Stimulated activated CD4-positive, alpha-beta T cell treated with anti-CD3 and anti-CD28 coated beads, Interleukin-15, amount 100 ng/mL, for 1 hour (primary cell): Measurements from ENCODE around the gene NHLRC2.

Experiments
- DNase-seq, 2 donors: peaks; one replicate each; pipeline ENCODE4 v3.0.0-alpha.2; 2020; ENCODE audit warnings: low read depth in 1 of 2, low spot score in 1 of 2

The NHLRC2 gene

DNA sequence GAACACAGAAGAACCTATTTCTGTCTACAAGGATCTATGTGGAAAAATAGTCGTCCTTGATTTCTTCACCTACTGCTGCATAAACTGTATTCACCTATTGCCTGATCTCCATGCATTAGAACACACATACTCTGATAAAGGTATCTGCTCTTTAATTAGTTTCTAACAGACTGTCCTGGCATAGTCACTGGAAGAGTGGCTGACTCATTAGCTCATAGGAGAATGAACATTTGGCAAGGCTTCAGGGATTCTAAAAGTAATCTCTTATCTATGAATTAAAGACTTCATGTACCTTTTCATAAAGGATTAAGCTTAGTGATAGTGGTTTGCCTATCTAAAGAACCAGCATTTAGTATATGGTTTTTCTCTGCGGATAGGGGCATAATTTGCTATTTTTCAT, 4.1 kb downstream of the NHLRC2 start:
- no peak for DNase-seq

DNA sequence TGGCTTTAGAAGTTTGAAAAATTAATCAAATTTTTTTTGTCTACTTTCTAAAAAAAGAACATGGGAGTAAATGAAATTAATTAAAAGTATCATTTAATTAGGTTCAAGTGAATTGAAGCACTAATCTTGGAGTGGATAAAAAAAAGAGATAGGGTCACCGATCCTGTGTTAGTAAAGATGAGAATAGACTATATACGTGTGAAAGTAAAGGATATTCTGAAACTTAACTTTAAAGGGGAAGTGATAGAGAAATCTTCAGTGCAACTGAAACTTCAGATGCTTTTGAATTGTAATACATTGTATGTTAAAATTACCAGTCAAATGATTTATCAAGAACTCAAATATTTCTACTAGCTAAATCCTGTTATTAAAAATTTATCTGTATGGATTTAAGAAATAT, 4.8 kb downstream of the NHLRC2 start:
- DNase-seq: no peak

DNA sequence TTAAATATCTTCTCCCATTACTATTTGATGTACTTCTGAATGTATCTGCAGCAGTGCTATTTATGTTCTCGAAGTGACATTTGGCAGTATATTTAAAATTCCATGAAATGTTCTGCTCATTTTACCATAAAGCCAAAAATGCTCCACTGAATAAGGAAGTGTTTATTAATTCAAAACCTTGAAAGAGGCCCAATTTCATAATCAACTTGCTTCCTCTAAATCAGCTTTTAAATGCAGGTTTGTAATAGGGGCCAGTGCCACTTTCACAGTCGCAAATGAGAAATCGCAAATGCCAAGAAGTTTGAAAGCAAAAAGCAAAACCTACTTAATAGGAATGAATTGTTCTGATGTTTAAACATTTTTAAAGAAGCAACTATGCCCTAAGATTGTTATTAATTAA, 11.4 kb downstream of the NHLRC2 start:
- no peak for DNase-seq

DNA sequence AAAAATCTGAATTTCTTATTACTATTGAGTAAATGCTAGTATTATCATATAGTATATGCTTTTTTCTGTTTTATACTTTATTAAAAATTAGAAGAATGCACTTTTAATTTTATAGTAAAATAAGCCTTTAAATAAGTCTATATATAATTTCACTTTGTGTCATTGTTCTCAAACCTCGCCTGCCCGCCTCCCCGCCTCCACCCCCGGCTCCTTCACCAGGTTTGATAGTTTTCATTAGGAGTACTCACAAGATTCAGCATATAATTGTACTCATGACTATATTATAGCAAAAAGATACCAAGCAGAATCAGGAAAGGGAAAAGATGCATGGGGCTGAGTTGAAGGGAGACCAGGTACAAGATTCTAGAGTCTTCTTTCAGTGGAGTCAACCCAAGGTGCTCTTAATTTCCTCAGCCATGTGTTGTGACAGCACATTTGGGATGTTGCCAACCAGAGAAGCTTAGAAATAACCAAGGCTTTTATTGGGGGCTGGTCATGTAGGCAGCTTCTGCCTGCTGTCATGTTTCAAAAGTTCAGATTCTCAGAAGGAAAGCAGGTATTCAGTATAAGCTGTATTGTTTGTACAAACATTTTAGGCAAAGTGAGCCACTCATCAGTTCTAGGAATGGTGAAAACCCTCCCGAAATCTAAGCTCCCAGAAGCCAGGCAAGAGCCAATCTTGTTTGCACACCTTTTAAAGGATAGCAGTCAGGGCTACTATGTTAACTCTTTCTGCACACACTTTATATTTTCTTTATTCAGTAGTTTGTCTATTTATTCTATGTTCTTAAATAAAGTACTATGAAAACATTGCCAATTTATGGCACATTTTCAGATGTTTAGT, 12.3 kb downstream of the NHLRC2 start:
- no peak for DNase-seq

DNA sequence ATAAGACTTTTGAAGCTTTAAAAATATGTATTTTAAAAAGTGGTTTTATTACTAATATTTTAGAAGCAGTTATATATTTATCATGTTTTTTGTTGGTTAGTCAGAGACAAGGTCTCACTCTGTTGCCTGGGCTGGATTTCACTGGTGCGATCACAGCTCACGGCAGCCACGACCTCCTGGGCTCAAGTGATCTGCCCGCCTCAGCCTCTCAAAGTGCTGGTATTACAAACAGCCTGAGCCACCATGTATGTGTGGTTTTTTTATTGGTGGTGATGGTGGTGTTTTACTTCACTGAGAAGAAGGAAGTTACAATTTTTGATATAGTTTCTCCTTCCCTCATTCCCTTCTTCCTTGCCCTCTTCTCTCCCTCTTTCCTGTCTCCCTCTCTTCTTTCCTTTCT, 13.4 kb downstream of the NHLRC2 start:
- no peak for DNase-seq

DNA sequence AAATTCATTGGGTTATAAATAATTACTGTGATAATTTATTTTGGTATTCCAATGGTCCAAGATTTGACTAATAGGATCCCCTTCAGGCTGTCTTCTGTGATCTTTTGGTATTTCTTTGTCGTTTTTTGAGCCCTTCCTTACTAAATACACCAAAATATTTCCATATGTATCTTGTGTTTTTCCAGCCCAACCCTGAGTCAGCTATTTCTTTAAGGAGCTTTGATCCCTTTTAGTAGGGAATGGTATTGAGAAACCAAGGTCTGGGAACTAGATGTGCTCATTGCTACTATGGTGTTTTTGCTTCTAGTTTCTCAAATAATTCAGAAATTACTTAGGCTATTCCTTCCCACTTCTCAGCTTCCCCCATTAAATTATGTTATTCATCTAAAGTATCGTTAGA, 15.3 kb downstream of the NHLRC2 start:
- no peak for DNase-seq

DNA sequence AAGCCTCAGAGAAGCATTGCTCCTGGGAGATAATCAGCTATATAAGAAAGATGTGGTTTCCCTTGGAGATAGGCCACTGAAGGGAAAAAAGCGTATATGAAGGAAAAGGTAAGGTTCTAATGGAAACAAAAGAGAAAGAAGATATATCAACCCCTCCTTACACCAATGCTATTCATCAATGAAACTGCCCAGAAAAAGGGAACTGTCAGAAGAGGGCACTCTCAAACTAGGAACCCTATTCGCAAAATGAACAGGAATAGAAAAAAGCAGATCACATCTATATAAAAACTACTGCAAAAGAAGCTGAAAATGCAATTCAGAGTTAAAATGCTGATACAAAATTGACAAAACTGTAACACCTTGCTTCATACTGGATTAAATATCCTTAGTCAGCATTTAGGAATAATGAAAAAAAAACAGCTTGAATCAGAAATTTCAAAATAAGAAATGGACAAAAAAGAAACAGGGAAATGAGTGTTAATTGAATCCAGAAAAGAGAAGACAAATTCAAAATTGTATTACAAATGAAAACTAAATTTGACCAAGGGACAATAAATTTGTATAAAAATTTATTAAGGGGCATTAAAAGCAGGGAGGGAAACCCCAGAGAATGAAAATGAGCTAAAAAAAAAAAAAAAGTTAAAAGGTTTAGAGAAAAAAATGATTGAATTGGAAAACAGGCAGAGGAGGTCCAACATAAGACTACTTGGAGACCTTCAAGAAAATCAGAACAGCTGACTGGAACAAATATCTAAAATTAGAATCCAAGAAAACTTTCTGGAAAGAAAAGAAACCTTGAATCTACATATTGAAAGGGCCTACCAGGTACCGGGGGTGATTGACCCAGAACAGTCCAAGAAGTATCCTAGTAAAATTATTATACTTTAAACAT, 17.9 kb downstream of the NHLRC2 start:
- DNase-seq: no peak

DNA sequence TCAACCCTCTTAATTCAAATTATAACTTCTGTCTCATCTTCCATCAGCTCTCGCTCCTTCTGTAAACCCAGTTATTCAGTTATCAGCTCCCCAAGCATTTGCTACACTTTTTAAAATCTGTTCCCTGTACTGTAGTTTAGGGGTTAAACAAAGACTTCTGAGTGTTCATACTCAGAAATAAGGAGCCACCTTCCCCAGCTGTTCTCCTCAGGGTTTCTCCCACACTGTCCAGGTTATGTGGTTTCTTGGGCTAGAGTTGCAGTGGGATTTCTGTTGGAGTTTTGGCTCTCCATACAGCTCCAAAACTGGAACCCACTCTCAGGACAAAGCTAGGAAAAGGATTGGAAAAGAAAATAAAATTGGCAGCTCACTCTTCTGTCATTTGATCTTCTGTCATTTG, 20.8 kb downstream of the NHLRC2 start:
- no peak for DNase-seq

DNA sequence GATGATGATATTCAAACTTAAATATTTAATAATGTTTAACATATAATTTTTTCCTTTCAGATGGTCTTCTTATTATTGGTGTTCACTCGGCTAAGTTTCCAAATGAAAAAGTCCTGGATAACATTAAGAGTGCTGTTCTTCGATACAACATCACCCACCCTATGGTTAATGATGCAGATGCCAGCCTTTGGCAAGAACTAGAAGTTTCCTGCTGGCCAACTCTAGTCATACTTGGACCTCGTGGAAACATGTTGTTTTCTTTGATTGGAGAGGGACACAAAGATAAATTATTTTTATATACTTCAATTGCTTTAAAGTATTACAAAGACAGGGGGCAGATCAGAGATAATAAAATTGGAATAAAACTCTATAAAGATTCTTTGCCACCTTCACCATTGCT, 22.0 kb downstream of the NHLRC2 start:
- DNase-seq: no peak

DNA sequence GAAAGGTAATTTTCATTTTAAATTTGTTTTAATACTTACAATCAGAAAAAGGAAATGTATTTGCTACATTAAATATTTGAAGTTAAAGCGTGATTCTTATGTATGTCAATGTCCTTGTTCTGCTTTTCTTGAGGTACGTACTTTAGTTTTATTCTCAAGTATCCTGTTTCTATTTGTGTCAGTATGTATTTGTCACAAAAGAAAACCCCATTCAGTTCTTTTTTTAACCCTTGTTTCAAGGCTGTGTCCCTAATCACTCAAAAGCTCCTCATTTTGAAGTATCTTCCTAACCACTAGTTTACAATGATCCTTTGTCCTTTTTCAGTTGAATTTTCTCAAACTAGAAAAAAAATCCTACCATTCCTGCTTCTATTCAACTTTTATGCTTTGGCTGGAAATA, 25.2 kb downstream of the NHLRC2 start:
- no peak for DNase-seq

DNA sequence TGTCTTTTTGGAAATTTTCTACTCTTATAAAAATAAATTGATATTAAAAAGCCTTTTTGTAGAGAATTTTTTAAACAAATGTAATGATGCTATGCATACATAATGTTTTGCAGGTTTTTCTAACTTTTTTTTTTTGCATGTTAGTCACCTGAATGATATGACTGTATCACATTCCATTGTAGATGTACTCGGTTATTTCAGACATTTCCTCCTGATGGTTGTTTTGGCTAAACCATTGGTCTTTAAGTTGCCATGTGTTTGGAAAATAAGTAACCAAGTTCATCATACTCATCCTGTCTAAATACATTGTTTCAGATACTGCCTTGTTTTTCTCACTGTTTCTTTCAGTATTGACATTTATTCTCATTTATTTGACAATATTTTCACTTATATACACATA, 25.8 kb downstream of the NHLRC2 start:
- no peak for DNase-seq

DNA sequence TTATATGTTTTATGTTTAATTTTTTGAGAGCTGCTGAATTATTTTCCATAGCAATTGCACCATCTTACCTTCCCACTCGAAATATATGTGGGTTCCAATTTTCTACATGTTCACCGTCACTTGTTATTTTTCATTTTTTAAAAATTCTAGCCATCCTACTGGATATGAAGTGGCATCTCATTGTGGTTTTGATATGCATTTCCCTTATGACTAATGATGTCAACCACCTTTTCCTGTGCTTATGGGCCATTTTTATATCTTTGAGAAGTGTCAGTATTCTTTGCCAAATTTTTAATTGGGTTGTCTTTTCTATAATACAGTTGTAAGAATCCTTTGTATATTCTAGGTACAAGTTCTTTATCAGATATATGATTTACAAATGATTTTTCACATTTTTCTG, 27.8 kb downstream of the NHLRC2 start:
- DNase-seq: no peak

DNA sequence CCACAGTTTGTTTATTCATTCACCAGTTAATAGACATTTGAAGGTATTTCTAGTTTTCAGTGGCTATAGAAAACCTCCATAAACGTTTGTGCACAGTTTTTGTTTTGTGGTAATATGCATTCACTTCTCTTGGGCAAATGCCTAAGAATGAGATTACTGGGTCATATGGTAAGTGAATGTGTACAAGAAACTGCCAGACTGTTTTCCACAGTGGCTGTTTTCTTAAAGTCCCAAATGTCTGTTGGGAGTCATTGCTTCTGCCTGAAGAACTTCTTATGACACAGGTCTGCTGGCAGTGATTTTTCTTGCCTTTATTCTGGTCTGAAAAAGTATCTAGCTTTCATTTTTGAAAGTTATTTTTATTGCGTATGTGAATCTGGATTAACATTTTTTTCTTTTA, 35.5 kb downstream of the NHLRC2 start:
- no peak for DNase-seq

DNA sequence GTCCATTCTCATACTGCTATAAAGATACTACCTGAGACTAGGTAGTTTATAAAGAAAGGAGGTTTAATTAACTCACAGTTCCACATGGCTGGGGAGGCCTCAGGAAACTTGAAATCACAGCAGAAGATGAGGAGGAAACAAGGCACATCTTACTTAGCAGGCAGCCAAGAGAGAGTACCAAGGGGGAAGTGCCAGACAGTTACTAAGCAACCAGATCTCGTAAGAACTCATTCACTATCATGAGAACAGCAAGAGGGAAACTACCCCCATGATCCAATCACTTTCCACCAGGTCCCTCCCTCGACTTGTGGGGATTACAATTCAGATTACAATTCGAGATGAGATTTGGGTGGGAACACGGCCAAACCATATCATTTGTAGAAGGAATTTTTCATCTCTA, 36.3 kb downstream of the NHLRC2 start:
- DNase-seq: no peak

DNA sequence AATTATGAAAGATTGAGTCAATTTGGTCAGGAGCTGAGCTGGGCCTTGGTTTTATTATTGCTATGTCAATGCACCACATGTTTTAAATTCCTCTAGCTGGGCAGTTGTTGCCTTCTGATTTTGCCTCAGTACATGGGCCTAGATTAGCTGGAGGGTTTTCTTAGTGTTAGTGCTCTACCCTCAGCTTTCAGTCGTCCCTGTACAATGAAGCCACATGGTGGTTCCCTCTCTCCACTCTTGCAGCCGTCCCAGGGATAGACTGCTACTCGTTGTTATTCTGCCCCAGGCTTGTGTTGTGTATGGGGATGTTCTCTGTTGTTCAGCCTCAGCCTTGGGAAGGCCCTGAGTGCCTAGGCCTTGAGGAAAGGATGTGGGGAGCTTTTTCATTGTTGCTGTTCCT, 37.0 kb downstream of the NHLRC2 start:
- DNase-seq: no peak

DNA sequence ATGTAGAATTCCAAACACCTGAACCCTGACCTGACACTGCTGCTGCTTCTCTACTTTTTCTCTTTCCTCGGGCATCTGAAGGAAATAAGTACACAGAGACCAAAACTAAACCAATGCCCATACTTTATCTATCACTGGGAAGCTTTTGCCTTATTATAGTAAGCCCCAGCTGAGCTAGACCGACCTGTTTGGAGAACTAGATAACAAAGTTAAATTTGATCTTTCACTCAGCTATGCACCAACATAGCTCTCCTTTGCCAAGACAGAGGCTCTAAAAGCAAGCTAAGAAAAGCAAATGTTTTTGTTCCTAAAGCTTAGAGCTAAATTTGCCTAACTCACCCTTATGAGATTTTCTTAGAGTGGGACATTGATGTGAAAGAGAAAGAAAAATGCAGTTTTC, 39.1 kb downstream of the NHLRC2 start:
- DNase-seq: no peak

DNA sequence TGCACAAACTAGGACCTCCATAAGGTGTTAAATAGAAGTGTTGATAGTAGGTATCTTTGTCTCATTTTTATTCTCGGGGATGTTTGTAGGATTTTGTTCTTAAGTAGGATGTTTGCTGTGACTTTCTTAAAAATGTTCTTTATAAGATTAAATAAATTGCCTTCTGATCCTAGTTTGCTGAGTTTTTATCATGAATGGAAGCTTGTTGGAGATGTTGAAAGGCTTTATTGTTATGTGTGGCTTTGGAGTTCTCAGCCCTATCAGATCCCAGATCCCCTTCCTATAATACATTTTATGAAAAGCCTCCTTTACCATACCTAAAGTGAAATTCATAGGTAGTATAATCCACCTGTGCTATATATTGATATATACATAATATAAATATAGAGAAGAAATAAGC, 40.1 kb downstream of the NHLRC2 start:
- DNase-seq: no peak

DNA sequence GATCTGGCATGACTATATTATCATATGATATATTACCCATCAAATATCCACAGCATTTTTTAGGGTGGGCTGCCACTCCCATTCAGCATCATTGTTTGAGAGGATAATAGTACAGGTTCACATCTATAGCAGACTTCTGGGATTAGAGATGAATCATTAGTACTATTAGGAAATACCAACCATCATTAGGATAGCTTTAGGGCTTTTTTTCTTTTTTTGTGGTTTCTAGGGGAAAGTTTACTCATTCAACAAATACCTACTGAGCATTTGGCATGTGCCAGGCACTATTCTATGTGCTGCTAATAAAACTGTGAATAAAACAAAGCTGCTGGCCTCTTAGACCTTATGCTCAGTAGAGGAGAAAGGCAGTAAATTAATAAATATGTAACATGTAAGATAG, 40.6 kb downstream of the NHLRC2 start:
- no peak for DNase-seq

DNA sequence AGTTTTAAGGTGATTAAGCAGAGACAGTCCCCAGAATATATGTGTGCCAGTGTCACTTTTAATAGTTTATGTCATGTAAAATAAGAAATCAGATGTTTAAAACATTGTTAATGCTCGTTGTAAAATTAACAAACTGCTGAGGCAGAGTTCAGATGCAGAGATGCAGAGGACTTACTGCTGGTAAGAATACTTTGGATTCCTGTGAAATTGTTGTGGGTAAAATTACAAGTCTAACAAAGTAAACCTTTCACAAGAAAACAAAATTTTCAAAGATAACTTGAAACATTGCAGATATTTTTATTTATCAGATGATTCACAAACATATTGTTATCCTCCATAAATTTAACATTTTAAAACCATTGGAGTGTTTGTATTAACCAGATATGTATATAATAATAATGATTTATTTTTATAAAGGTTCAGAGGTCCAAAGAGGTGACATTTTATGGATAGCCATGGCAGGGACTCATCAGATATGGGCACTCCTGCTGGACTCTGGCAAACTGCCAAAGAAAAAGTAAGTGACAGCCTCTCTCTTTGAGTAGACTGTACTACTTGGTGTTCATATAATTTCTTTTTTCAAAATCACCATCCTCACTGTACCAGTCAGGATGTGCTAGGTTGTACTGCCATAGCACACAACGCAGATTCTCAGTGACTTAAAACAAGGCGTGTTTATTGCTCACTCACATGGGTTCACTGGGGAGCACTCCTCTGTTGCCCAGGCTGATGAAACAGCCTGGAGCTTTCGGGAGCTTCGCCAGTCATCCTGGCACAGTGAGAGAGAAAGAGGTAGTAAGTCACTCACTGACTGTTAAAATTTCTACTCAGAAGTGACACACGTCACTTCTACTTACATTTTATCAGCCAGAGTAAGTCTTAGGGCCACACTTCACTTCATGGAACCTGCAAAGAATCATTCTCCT, 43.5 kb downstream of the NHLRC2 start:
- no peak for DNase-seq

DNA sequence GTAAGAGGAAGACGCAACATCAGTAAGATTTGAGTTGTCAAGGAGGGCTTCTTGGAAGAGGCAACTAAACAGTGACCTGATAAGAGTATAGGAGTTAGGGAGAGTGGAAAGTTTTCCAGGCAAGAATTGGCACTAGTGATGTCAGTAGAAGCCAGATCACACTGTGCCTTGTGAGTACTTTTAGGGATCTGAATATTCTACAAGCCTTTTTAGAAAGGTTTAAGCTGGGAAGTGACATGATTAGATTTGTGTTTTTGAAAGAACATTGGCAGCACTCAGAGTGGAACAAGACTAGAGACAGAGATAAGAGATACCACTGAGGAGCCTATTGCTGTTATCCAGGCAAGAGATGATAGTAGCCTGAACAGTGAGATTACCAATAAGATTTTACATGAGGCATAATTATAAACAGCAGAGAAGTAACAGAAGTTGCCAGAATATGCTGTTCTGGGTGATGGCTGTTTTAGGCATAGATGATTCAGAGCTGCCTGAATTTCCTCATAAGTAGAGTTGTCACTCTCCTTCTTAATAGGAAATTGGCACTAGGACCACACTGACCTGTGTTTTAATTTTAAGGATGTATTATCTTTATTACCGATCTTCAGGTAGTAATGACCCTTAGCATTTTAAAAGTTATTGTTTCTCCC, 45.6 kb downstream of the NHLRC2 start:
- DNase-seq: no peak

DNA sequence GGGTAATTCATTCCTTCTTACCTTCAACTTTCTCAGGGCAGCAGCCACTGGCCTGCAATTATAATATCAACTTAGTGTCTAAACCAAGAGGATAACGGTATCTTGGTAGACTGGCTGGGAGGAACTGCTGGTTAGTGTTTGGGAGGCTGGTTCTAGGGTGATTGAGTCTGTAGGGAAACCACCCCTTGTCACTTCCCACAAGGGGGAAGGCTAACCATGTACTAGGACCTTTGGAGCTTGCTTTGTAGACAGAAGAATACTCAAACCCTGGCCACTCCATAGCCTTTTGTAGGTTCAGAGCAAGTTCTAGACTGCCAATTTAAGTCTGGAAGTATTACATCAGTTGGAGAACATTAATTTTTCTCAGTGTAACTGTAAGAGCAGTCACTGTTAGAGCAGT, 51.3 kb downstream of the NHLRC2 start:
- no peak for DNase-seq
